Right lobe of liver (tissue), 4 donors: ENCODE measurements around the gene AHCYL2.

Experiments
- CTCF ChIP-seq, 4 donors: fragments of 200-600 bp in 3 of 4; fragments of 450-650 bp in 1 of 4; IDR thresholded peaks; one replicate each; pipeline versions ENCODE4 v1.5.1 to v1.8.0; 2016 to 2022; ENCODE audit warnings: antibody characterized with exemption in 4 of 4, mild to moderate bottlenecking in 2 of 4
- POLR2A ChIP-seq: fragments of 450-650 bp; IDR thresholded peaks from one replicate; pipeline ENCODE4 v1.6.1; 2017; ENCODE audit warnings: antibody characterized with exemption, mild to moderate bottlenecking
- donor health status: DM: no; HTN: no; CAD: no.
- donor health status: DM: no; HTN: no; CAD: no.
- donor health status: DM: no; HTN: yes; CAD: no.

- TF ChIP-seq CTCF (IDR thresholded peaks at IDR 0.05) (no peak), POLR2A (no peak)
These were observed 126.5 kb downstream of the AHCYL2 start for GRCh38 chr7:129351320-129351719.
